Caco-2 (cell line): ENCODE measurements around the gene TGFB2. TPM values are rescaled to one million over a fixed set of nuclear protein-coding genes. Genes with fewer than 3 reads are reported as not detected.

Experiments
- BruUV-seq: library from RNA; stranded (reverse); fragments of 400-500 nt; replicated peaks from 2 replicates; lab custom pipeline; 2021; lab: Mats Ljungman, UMichigan
- CTCF ChIA-PET: fragments of 300-600 bp; sonication (Branson Sonifier 250); formaldehyde crosslinking; loops from one replicate; lab custom pipeline; 2022; ENCODE audit warnings: antibody characterized with exemption; lab: Charles Lee
- POLR2A ChIA-PET: fragments of 300-600 bp; sonication (Branson Sonifier 250); formaldehyde crosslinking; loops from one replicate; lab custom pipeline; 2022; ENCODE audit warnings: antibody characterized with exemption; lab: Charles Lee
- DNase-seq, 2 experiments: peaks; one replicate each; pipeline versions ENCODE4 v3.0.0 to v3.0.0-alpha.2; 2020 to 2022
- H3K27me3 ChIP-seq: replicated peaks from 2 replicates; pipeline ENCODE4 v1.6.0; 2011; ENCODE audit warnings: low read length; ENCODE audit not compliant: control insufficient read depth, insufficient read depth
- H3K36me3 ChIP-seq: 2 replicates; pipeline ENCODE4 v1.5.1; 2011; ENCODE audit warnings: low read length; ENCODE audit not compliant: control insufficient read depth, insufficient read depth
- H3K4me1 ChIP-seq: fragments of 250-450 bp; sonication (Bioruptor Pico); 2 replicates; pipeline ENCODE4 v1.5.1; 2020; ENCODE audit warnings: mild to moderate bottlenecking
- H3K4me3 ChIP-seq: 2 replicates; pipeline ENCODE4 v1.5.1; 2011; ENCODE audit warnings: low read depth, mild to moderate bottlenecking, control low read depth, low read length
- H3K9me3 ChIP-seq: fragments of 250-450 bp; sonication (Bioruptor Pico); 2 replicates; pipeline ENCODE4 v1.5.1; 2020; ENCODE audit warnings: mild to moderate bottlenecking, moderate library complexity
- H3K27ac Mint-ChIP-seq: one replicate; pipeline ENCODE4 v1.8.0; 2022; ENCODE audit warnings: mixed read lengths; ENCODE audit not compliant: unreplicated experiment
- H3K27me3 Mint-ChIP-seq: one replicate; pipeline ENCODE4 v1.8.0; 2022; ENCODE audit warnings: mixed read lengths; ENCODE audit not compliant: insufficient read depth, unreplicated experiment
- H3K36me3 Mint-ChIP-seq: one replicate; pipeline ENCODE4 v1.8.0; 2022; ENCODE audit warnings: mild to moderate bottlenecking, mixed read lengths; ENCODE audit not compliant: insufficient read depth, unreplicated experiment
- H3K4me1 Mint-ChIP-seq: one replicate; pipeline ENCODE4 v1.8.0; 2022; ENCODE audit warnings: low read depth, mixed read lengths; ENCODE audit not compliant: unreplicated experiment
- H3K4me3 Mint-ChIP-seq: one replicate; pipeline ENCODE4 v1.8.0; 2022; ENCODE audit warnings: mild to moderate bottlenecking, moderate library complexity, mixed read lengths; ENCODE audit not compliant: unreplicated experiment
- H3K9me3 Mint-ChIP-seq: one replicate; pipeline ENCODE4 v1.8.0; 2022; ENCODE audit warnings: mixed read lengths; ENCODE audit not compliant: unreplicated experiment
- CTCF ChIP-seq, 2 experiments: fragments of 200-600 bp in 1 of 2; IDR thresholded peaks; 1 replicate in 1 of 2; 2 replicates in 1 of 2; pipeline versions ENCODE4 v1.5.1 to v1.8.0; 2011 to 2022; ENCODE audit warnings: antibody characterized with exemption in 1 of 2, control low read depth in 1 of 2, inconsistent platforms in 1 of 2, low read depth in 1 of 2, low read length in 1 of 2, mild to moderate bottlenecking in 1 of 2, moderate library complexity in 1 of 2; ENCODE audit not compliant: insufficient read depth in 1 of 2, severe bottlenecking in 1 of 2, unreplicated experiment in 1 of 2
- intact Hi-C: fragments of 100-400 bp; cut with micrococcal nuclease; formaldehyde crosslinking; loops from one replicate; pipeline ENCODE4 v1.10.0; 2022; ENCODE audit not compliant: unreplicated experiment
- total RNA-seq: library from RNA; stranded (reverse); gene quantifications from 2 replicates; pipeline ENCODE4 v1.2.3, GENCODE V29; 2022

Gene TGFB2
- total RNA-seq, 1 experiment from 2014 or later = 14.2 TPM

DNA sequence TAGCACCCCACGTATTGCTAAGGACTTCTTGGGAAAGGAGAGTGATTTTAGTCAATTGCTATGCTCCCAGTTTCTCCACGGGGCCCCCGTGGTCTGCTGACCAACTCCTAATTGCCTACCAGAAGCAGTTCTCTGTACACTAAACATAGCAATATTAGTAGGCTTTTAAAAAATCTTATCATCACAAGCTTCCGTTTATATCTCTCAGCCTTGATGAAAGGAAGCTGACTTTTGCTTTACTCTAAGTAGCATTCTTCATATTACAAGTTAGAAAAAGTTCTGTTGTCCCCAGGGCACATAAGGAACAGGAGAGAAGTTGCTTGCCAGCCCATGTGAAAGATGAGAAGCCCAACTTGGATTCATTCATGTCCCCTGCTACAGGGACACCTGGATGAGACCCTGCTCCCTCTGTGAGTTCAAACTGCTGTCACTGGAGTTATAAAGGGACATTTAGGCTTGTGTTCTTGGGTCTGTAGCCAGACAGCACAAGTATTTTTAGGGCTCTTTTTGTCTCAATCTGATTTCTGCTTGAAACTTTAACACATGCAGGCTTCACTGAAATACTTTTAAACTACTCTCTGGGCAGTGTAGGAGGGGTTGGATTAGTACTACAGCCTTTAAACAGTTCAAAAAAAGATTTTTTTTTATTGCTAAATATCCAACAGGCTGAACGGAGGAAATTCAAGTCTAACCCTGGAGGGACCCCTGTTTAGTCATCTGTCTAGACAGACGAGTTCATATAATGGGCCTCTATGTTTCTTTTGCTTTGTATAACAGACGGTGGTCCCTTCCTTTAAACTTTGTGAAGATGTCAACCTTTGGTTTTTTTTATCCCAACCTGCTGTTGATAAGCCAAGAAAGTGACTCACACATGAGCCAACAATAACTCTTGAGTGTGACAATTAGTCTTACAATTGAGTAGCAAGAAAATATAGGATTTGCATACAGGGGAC lies 29.5 kb downstream of the TGFB2 start:
- Histone ChIP-seq H3K4me3 (no peak overlapping the region), H3K36me3 (no peaks in the 10 kb centered on the region), H3K4me1 (peaks cover 61% of the 10 kb centered on the region), H3K9me3 (no peaks in the 10 kb centered on the region), H3K27me3 (no peaks in the 10 kb centered on the region)
- no peaks in the 10 kb centered on the region for H3K9me3 Mint-ChIP-seq
- TF ChIP-seq CTCF (IDR thresholded peaks at IDR 0.05; ENCODE audit: insufficient read depth in 1 of 2, low read depth in 1 of 2, low read length in 1 of 2, severe bottlenecking in 1 of 2, unreplicated experiment in 1 of 2) = no peak
- ChIA-PET POLR2A (no interaction called here), CTCF (no interaction called here)
- peaks cover 4% of the 10 kb centered on the region for H3K36me3 Mint-ChIP-seq
- intact Hi-C loops = no loop called here
- no peaks in the 10 kb centered on the region for H3K27me3 Mint-ChIP-seq
- H3K4me3 Mint-ChIP-seq = no peak overlapping the region
- no TSS peak for BruUV-seq
- peak overlapping the region; percentile 71 for H3K27ac Mint-ChIP-seq
- DNase-seq = no peak
- peaks cover 36% of the 10 kb centered on the region for H3K4me1 Mint-ChIP-seq

DNA sequence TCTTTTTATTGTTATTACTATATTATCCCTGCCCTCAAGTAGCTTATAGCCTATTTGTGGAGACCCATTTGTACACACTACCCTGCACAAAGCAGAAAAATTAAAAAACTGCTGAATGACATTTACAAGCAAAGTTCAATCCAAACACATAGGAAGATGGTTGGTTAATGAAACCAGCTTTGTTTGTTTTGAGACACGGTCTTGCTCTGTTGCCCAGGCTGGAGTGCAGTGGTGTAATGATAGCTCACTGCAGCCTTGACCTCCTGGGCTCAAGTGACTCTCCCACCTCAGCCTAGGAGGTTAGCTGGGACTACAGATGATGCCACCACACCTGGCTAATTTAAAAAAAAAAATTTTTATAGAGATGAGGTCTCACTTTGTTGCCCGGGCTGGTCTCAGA lies 31.6 kb downstream of the TGFB2 start:
- intact Hi-C loops = no loop called here
- peaks cover 40% of the 10 kb centered on the region for H3K4me1 Mint-ChIP-seq
- H3K27ac Mint-ChIP-seq = no peak overlapping the region
- H3K4me3 ChIP-seq = no peak overlapping the region
- no peaks in the 10 kb centered on the region for H3K9me3 ChIP-seq
- H3K4me1 ChIP-seq = peaks cover 62% of the 10 kb centered on the region
- no peaks in the 10 kb centered on the region for H3K36me3 Mint-ChIP-seq
- POLR2A ChIA-PET = interaction anchor here (1.1 kb wide), 1 partner anchor 32 kb away, joined by 4 read pairs; the partner anchor contains the start of gene TGFB2
- TF ChIP-seq CTCF (IDR thresholded peaks at IDR 0.05; ENCODE audit: insufficient read depth in 1 of 2, low read depth in 1 of 2, low read length in 1 of 2, severe bottlenecking in 1 of 2, unreplicated experiment in 1 of 2) = no peak
- CTCF ChIA-PET = no interaction called here
- no peaks in the 10 kb centered on the region for H3K9me3 Mint-ChIP-seq
- H3K4me3 Mint-ChIP-seq = no peak overlapping the region
- H3K36me3 ChIP-seq = no peaks in the 10 kb centered on the region
- H3K27me3 ChIP-seq = no peaks in the 10 kb centered on the region
- H3K27me3 Mint-ChIP-seq = no peaks in the 10 kb centered on the region
- BruUV-seq = no TSS peak
- no peak for DNase-seq

DNA sequence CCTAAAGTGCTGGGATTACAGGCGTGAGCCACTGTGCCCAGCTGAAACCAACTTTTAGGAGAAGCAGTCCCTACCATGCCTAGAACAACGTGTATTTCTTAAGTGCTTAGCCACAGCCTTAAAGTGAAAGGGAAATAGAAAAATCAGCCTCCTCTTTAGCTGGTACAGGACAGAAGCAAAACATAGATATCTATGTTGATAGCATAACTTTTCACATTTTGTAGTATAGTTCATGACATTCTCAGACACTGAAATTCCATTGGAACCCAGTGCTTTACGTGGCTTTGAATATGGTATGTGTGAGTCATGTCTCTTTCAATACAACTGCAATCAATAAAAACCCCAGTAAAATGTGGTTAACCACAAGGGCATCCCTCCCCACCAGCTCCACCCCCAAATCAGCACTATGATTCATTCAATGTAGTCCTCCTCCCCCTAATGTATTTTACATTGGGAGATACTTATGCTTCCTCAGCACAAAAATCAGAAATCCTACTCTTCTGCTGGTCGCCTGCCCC lies 32.1 kb downstream of the TGFB2 start:
- no peak for TF ChIP-seq CTCF (IDR thresholded peaks at IDR 0.05; ENCODE audit: insufficient read depth in 1 of 2, low read depth in 1 of 2, low read length in 1 of 2, severe bottlenecking in 1 of 2, unreplicated experiment in 1 of 2)
- H3K36me3 Mint-ChIP-seq = no peaks in the 10 kb centered on the region
- H3K4me1 ChIP-seq = peaks cover 60% of the 10 kb centered on the region
- H3K9me3 Mint-ChIP-seq = no peaks in the 10 kb centered on the region
- peak in 1 of 2 experiments; percentile 14 for DNase-seq
- no peak overlapping the region for H3K4me3 ChIP-seq
- no TSS peak for BruUV-seq
- POLR2A ChIA-PET = no interaction called here
- no peaks in the 10 kb centered on the region for H3K27me3 Mint-ChIP-seq
- H3K4me1 Mint-ChIP-seq = peaks cover 42% of the 10 kb centered on the region
- H3K4me3 Mint-ChIP-seq = no peak overlapping the region
- intact Hi-C loops = no loop called here
- no peaks in the 10 kb centered on the region for H3K27me3 ChIP-seq
- H3K36me3 ChIP-seq = no peaks in the 10 kb centered on the region
- no peak overlapping the region for H3K27ac Mint-ChIP-seq
- H3K9me3 ChIP-seq = no peaks in the 10 kb centered on the region
- CTCF ChIA-PET = no interaction called here
